H7 (cell line): ENCODE measurements around the gene HEATR5B. TPM values are rescaled to one million over a fixed set of nuclear protein-coding genes. Genes with fewer than 3 reads are reported as not detected.
A peak's percentile ranks its signal among the peaks of the same experiment; 100 is the strongest.

Experiments used
- DNase-seq: peaks from one replicate; pipeline ENCODE4 v3.0.0; 2012
- H3K27me3 ChIP-seq: 2 replicates; pipeline ENCODE4 v1.6.0; 2011; ENCODE audit warnings: mild to moderate bottlenecking, low read length; ENCODE audit not compliant: control insufficient read depth, insufficient read depth
- H3K36me3 ChIP-seq: replicated peaks from 2 replicates; pipeline ENCODE4 v1.5.1; 2011; ENCODE audit warnings: low read length; ENCODE audit not compliant: control insufficient read depth, insufficient read depth
- H3K4me3 ChIP-seq: 2 replicates; pipeline ENCODE4 v1.5.1; 2011; ENCODE audit warnings: low read depth, mild to moderate bottlenecking, control low read depth, low read length, moderate library complexity; ENCODE audit not compliant: insufficient read depth
- total RNA-seq: library from RNA; depleted of rRNA; stranded (reverse); fragments of >200 nt; shearing (Covaris generic); gene quantifications from 2 replicates; pipeline ENCODE4 v1.2.3, GENCODE V29; 2014

The HEATR5B gene
- total RNA-seq, 1 experiment from 2014 or later: 10.5 TPM

DNA sequence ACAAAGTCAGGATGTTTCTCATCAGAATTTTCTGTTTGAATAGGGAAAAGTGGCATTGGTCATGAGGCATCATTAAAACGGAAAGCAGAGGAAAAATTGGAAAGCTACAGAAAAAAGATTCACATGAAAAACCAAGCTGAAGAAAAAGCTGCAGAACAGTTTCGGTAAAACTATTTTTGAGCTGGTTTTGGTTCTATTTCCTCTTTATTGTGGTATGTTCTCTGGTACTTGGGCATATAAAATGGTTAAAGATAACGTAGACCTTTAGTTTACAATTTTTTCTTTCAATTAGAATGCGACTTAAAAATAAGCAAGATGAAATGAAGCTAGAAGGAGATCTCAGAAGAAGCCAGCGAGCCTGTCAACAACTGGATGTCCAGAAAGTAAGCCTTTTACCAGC is 7.7 kb upstream of the HEATR5B start:
- Histone ChIP-seq H3K4me3 (no peak overlapping the region), H3K36me3 (no peaks in the 10 kb centered on the region), H3K27me3 (no peaks in the 10 kb centered on the region)
- DNase-seq: no peak

DNA sequence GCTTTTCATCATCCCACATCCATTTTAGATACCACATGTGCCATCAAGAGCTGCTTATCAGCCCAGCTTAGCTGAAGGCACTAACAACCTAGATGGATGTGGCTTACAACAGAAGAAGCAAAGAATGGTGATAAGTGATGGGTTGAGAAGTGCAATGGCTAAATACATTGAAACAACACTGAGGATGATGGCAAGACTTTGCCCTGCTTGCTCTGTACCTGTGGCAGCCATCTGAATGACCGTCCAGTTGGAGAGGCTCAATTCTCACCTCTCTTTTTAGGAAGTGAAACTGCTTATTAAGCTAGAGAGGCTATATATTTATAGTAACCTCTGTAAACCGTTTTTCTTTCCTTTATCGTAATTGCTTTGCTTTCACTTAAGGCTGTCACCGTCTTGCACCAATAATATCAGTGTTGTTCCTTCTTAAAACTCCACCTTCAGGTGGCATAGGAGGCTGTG is 5.9 kb upstream of the HEATR5B start:
- no peak for DNase-seq
- no peaks in the 10 kb centered on the region for H3K36me3 ChIP-seq
- no peak overlapping the region for H3K4me3 ChIP-seq
- H3K27me3 ChIP-seq: no peaks in the 10 kb centered on the region

DNA sequence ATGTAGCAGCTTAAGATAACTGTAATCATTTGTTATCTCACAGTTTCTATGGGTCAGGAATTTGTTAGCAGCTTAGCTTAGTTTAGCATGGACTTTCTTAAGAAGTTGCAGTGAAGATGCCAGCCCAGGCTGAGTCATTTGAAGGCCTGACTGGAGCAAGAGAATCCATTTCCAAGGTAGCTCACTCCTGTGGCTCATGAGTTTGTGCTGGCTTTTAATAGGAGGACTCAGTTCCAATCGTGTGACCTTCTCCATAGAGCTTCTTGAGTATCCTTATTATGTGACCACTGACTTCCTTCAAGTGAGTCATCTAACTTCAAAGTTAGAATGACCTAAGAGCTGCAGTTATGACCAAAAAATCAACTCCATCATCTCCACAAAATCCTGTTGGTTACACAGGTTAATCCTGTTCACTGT is 1.6 kb upstream of the HEATR5B start:
- H3K27me3 ChIP-seq: no peaks in the 10 kb centered on the region
- no peak overlapping the region for H3K4me3 ChIP-seq
- DNase-seq: no peak
- no peaks in the 10 kb centered on the region for H3K36me3 ChIP-seq

DNA sequence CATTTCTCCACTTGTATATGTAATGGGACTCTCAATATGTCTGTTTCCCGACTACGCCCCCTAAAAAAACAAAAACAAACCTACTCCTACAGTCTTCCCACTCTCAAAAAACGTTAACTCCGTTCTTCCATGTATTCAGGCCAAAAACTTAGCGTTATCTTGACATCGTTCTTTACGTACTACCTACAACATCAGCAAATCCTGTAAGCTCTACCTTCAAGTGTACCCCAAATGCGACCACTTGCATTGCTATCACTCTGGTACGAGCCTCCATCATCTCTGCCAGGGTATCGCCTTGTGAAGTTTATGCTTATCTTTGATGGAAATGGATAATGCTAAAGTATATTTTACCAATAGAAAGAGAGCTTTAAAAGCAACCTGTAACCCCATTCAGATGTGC is 625 bp upstream of the HEATR5B start:
- no peaks in the 10 kb centered on the region for H3K27me3 ChIP-seq
- DNase-seq: no peak
- H3K36me3 ChIP-seq: no peaks in the 10 kb centered on the region
- H3K4me3 ChIP-seq: peak overlapping the region; percentile 72

DNA sequence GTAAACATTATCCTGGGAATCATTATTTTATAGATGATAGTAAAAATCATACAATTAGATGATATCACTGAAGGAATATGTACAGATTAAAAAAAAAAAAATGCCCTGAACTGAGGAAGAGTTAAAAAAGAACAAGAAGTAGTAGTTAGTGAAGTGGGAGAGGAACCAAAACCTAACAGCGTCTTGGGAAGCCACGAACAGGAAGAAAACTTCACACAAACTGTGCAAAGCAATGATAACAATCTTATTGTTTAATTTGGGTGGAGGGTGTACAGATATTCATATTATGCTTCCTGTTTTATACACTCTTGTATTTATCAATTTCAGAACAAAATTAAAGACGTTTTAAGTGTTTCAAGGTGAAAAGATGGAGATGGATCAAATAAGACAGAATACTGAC is 3.5 kb downstream of the HEATR5B start:
- H3K36me3 ChIP-seq: no peaks in the 10 kb centered on the region; the same call in 1 of the 2 replicates

DNA sequence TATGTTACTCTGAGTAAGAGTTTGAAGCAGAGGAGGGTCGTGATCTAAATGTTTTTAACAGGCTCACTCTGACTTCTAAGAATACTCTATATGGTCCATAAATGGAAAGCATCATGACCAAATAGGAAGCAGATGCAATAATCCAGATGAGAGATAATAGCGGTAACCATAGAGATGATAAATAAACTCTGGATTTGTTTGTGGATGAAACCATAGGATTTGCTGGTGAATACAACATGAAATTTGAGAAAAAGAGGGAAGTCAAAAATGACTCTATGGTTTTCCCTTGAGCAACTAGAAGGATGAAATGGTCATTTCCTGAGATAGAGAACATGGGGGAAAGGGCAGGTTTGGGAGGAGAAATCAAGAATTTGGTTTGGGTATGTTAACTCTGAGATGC is 3.9 kb downstream of the HEATR5B start:
- DNase-seq: no peak
- no peak overlapping the region for H3K4me3 ChIP-seq
- H3K27me3 ChIP-seq: no peaks in the 10 kb centered on the region
- H3K36me3 ChIP-seq: no peaks in the 10 kb centered on the region; the same call in 1 of the 2 replicates

More for the DNA sequence above, 3.5 kb downstream of the HEATR5B start:
- Histone ChIP-seq H3K4me3 (no peak overlapping the region), H3K27me3 (no peaks in the 10 kb centered on the region)
- DNase-seq: no peak

DNA sequence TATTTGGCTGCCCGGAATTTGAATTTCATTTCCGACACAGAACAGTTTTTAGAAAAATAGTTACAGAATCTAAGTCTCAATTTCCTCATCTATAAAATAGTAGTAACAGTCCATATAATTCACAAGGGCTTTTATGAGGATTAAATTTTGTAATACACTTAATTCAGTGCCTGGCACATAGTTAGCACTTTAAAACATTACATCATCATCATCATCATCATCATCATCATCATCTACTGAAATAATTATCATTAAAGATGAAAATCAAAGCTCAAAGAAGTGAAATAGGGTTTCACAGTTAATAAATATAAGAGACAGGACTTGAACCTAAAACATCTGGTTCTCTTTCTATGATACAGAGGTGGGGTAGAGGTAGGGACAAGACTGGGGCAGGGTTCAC is 13.2 kb downstream of the HEATR5B start:
- Histone ChIP-seq H3K4me3 (no peak overlapping the region), H3K36me3 (no peaks in the 10 kb centered on the region; the same call in 1 of the 2 replicates), H3K27me3 (no peaks in the 10 kb centered on the region)
- DNase-seq: no peak

DNA sequence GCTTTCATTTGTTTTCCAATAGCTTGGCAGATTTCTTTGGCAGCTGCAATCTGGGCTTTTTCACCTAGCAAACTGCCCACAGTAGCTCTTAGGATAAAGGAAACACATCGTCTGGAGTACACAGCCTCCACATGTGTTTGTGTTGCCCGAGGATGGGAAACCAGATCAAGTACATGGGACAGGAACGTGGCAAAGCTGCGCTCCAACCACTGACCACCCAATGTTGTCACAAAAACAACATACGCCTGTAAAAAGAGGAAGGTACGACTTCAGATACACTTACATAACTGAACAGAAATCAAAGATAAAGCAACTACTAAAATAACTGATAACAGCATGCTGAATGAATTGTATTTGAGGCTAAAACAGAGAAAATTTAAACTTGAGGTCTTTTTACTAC is 15.5 kb downstream of the HEATR5B start:
- no peak for DNase-seq
- Histone ChIP-seq H3K27me3 (no peaks in the 10 kb centered on the region), H3K4me3 (no peak overlapping the region), H3K36me3 (peaks cover 1% of the 10 kb centered on the region)

DNA sequence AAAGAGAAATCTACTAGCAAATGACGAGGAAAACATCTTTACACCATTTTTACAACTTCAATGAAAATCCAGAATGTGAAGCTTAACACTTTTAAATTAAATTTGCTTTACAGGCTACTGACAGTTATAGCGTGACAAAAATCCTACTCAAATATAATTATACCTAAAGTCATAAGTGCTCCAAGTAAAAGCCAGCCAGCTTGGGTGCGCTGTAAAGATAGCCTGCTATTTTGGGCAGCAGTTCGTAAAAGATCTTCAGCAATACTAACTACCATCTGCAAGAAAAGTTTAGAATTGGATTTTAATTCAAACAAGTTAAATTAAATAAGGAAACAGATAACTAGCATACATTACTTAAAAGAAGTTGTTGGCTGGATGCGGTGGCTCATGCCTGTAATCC is 22.4 kb downstream of the HEATR5B start:
- H3K36me3 ChIP-seq: peaks cover 1% of the 10 kb centered on the region
- H3K27me3 ChIP-seq: no peaks in the 10 kb centered on the region
- DNase-seq: no peak
- no peak overlapping the region for H3K4me3 ChIP-seq

DNA sequence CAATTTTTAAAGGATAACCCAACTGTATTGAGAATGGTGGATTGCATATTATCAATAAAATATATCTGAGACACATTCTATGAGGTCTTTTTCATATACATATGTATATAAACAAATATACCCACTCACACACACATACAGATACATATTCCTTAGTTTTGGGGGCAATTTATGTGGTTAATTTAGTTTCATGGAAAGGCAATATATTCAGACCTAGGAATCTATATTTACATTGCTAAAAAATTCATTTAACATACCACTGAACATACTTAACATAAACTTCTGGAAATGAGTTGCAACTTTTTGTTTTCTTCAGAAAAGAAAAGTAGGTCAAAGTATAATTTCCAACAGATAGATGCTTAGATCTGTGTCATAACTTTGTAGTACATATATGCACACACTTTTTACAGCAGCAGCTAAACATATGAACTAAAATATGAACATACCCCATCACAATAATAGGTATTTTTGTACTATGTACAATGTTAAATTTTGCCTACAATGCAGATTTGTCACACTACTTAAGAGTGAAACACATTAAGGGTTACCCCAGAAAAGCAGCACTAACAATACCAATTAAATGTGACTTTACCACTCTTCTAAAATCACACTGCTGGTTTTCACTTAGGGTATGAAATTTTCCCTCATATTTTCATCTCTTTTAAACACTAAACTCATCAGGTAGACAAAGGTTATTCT is 23.0 kb downstream of the HEATR5B start:
- H3K4me3 ChIP-seq: no peak overlapping the region
- H3K27me3 ChIP-seq: no peaks in the 10 kb centered on the region
- H3K36me3 ChIP-seq: peaks cover 1% of the 10 kb centered on the region
- DNase-seq: no peak

DNA sequence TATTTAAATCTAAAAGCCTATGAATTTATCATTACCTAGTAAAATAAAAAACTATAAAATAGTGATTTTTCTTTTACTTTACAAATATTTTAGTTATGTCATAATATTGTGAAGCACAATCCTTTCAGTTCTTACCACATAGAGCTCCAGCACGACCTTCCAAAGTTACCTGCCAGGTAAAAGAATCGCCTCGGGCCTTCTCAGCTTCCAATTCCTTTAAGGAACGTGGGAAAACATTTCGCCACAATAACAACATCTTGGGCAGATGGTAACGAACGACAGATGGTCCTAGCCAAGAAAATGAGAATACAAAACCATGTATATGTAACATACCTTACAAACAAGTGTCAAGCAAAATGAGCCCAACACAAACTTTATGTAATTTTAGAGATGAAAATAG is 23.7 kb downstream of the HEATR5B start:
- no peaks in the 10 kb centered on the region for H3K27me3 ChIP-seq
- no peak overlapping the region for H3K4me3 ChIP-seq
- H3K36me3 ChIP-seq: peaks cover 1% of the 10 kb centered on the region
- no peak for DNase-seq

DNA sequence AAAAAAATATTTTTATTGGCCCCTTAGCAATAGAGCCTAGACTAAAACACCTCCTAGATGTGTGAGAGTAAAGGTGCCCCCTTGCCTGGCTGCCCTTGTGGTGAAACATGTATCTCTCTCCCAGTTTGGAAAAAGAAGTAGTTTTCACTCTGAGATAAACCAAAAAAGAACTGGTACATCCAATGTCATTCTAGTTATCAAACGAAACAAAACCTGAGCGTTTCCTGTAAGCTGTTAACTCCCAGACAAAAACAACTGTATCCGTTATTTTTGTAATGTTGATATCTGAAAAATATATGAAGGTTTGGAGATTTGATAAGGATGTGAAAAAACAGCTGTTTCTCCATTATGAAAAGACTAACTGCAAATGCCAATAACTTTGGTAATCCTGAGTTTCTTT is 24.3 kb downstream of the HEATR5B start:
- Histone ChIP-seq H3K4me3 (no peak overlapping the region), H3K36me3 (peaks cover 1% of the 10 kb centered on the region), H3K27me3 (no peaks in the 10 kb centered on the region)
- no peak for DNase-seq

DNA sequence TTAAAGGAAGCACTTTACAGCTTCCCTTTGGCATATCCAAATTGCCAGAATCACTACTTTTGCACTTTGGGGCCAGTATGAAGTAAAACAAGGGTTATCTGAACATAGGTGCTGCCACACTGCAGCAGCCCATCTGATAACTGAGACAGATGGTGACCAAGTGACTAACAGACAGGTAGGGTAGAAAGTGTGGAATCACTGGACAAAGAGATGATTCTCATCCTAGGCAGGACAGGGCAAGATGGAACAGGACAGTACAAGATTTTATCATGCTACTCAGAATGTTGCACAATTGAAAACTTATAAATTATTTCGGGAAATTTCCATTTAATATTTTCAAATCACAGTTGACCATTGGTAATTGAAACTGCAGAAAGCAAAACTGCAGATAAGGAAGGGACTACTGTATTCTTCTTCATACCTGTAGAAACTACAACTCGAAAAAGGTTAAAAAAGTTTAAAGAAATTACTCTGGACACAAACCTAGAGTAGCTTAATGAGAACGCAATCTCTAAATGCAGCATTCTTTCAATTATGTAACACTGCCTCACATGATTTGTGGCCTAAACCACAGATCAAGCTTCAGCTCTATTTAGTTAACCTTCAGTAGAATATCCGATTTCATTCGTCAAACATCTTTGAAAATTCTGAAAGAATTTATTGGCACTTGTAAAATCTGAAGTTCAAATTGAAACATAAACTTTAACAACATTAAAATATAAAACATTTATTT is 31.4 kb downstream of the HEATR5B start:
- no peaks in the 10 kb centered on the region for H3K27me3 ChIP-seq
- no peak for DNase-seq
- H3K4me3 ChIP-seq: no peak overlapping the region
- H3K36me3 ChIP-seq: no peaks in the 10 kb centered on the region; the same call in 1 of the 2 replicates

DNA sequence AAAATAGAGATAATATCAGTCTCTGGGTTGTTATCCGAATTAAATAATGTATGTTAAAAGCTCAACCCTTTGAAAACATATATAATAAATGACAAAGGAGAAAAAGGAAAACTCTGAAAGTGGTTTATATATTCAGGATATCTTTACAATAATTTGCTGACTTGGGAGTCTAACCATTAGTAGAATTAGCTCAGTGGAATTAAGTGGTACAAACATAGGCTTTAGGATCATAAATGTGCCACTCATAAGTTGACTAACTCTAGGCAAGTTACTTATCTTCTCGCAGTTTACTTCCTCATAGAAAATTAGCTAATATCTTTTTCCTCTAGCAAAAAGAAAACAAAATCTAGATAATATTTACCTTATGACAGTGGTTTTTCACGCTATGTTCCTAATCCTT is 44.6 kb downstream of the HEATR5B start:
- no peak for DNase-seq
- Histone ChIP-seq H3K4me3 (no peak overlapping the region), H3K36me3 (no peaks in the 10 kb centered on the region; the same call in 1 of the 2 replicates), H3K27me3 (no peaks in the 10 kb centered on the region)

DNA sequence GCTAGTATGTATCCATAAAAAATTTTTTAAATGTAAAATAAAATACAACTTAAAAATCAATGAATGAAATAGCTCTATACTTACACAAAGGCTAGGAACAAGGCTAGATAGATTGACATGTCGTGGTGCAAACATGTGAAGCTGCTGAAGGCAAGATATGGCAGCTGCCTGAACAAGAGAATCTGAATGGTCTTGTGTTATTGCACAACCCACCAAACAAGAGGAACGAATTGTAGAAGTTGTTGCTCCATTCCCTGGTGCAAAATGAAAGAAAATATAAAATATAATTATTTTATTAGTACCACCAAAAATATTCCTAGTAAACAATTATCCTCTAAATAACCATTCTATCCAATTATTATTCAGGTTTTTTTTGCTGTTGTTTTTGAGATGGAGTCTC is 46.4 kb downstream of the HEATR5B start:
- Histone ChIP-seq H3K4me3 (no peak overlapping the region), H3K27me3 (no peaks in the 10 kb centered on the region), H3K36me3 (no peaks in the 10 kb centered on the region; the same call in 1 of the 2 replicates)
- DNase-seq: no peak
